AG10803 (cell line): ENCODE measurements around the gene MRC2.

Experiments used
- DNase-seq: peaks from one replicate; pipeline ENCODE4 v3.0.0; 2010; ENCODE audit warnings: low read depth
- H3K4me3 ChIP-seq: 2 replicates; pipeline ENCODE4 v1.5.1; 2011; ENCODE audit warnings: mild to moderate bottlenecking, low read length, control low read depth
- CTCF ChIP-seq: conservative IDR thresholded peaks from 2 replicates; pipeline ENCODE4 v1.5.1; 2011; ENCODE audit warnings: mild to moderate bottlenecking, low read length, control low read depth, inconsistent platforms

MRC2 gene

GRCh38 chr17:62621223-62621622, 6.2 kb upstream of the MRC2 start:
- no peak overlapping the region for H3K4me3 ChIP-seq
- no peak for TF ChIP-seq CTCF
- DNase-seq, result no peak

GRCh38 chr17:62625184-62625869, 2.1 kb upstream of the MRC2 start:
- H3K4me3 ChIP-seq, result no peak overlapping the region
- no peak for DNase-seq
- TF ChIP-seq CTCF, result no peak

- no peak for TF ChIP-seq CTCF
- H3K4me3 ChIP-seq, result no peak overlapping the region
- DNase-seq, result no peak
Observed at GRCh38 chr17:62625870-62626200, 1.6 kb upstream of the MRC2 start.

GRCh38 chr17:62626719-62627218, 701 bp upstream of the MRC2 start:
- TF ChIP-seq CTCF, result no peak
- peak overlapping the region; percentile 71 for H3K4me3 ChIP-seq
- DNase-seq, result peak; percentile 87

GRCh38 chr17:62627904-62628633, 599 bp downstream of the MRC2 start:
- TF ChIP-seq CTCF, result no peak
- DNase-seq, result peak; percentile 80
- peak overlapping the region; percentile 71 for H3K4me3 ChIP-seq

GRCh38 chr17:62628831-62629555, 1.5 kb downstream of the MRC2 start:
- peak; percentile 52 for DNase-seq
- H3K4me3 ChIP-seq, result peak overlapping the region; percentile 71
- TF ChIP-seq CTCF, result no peak
